Adipocyte (in vitro differentiated cells): ENCODE results near the gene KRT7.

Source experiments
- DNase-seq: peaks from one replicate; pipeline ENCODE4 v3.0.0-alpha.2; 2015; ENCODE audit warnings: low read depth
- H3K27me3 ChIP-seq: replicated peaks from 2 replicates; pipeline ENCODE4 v1.7.0; 2013; ENCODE audit warnings: mild to moderate bottlenecking, low read length, moderate library complexity; ENCODE audit not compliant: control insufficient read depth, insufficient read depth
- H3K36me3 ChIP-seq: 2 replicates; pipeline ENCODE4 v1.7.0; 2013; ENCODE audit warnings: low read length, mild to moderate bottlenecking, moderate library complexity; ENCODE audit not compliant: control insufficient read depth, insufficient read depth, severe bottlenecking
- H3K4me1 ChIP-seq: 2 replicates; pipeline ENCODE4 v1.7.0; 2013; ENCODE audit warnings: mild to moderate bottlenecking, low read length, moderate library complexity; ENCODE audit not compliant: control insufficient read depth, insufficient read depth
- H3K4me3 ChIP-seq: 2 replicates; pipeline ENCODE4 v1.7.0; 2013; ENCODE audit warnings: mild to moderate bottlenecking, low read length, moderate library complexity
- H3K9ac ChIP-seq: 2 replicates; pipeline ENCODE4 v1.7.0; 2013; ENCODE audit warnings: mild to moderate bottlenecking, low read length, moderate library complexity
- H3K9me3 ChIP-seq: 2 replicates; pipeline ENCODE4 v1.7.0; 2013; ENCODE audit warnings: mild to moderate bottlenecking, low read length, moderate library complexity; ENCODE audit not compliant: control insufficient read depth

KRT7 gene

DNA sequence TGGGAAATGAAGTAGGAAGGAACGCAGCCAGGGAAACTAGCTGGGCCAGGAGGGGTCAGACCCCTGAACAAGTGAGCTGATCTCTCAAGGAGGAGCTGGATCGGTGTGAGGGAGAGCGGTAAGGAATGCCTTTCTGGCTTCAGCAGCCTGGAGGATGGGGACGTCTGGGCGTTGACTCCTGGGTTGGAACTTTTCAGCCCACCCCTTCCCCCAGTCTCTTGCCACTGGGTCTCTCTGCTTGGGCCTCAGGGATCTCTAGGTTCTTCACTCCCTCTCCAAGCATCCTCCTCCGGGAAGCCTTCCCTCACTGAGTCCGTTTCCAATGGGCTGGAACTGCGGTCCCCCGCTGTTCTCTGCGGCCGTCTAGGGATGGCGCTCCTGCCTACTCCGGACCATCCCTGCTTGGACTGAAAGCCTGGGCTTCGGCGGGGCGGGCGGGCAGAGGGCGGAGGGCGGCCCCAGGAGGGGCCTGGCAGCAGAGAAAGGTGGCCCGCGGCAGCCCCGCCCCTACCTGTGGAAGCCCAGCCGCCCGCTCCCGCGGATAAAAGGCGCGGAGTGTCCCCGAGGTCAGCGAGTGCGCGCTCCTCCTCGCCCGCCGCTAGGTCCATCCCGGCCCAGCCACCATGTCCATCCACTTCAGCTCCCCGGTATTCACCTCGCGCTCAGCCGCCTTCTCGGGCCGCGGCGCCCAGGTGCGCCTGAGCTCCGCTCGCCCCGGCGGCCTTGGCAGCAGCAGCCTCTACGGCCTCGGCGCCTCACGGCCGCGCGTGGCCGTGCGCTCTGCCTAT lies at the start of gene KRT7:
Gene KRT7, plus strand, starts transcription at position 570 of the 788 bp plus-strand sequence. Its CDS starts 54 bp downstream, at position 624.
- Histone ChIP-seq H3K4me3 (peak within 1 kb of the TSS; percentile 55), H3K4me1 (peaks cover 65% of the 10 kb centered on the region), H3K9me3 (no peaks in the 10 kb centered on the region), H3K36me3 (peaks cover 4% of the 10 kb centered on the region), H3K27me3 (no peaks in the 10 kb centered on the region), H3K9ac (peak within 1 kb of the TSS; percentile 75)
- DNase-seq = no peak

GRCh38 chr12:52183544-52183910 lies 49.5 kb upstream of the KRT7 start:
- peaks cover 26% of the 10 kb centered on the region for H3K4me1 ChIP-seq
- H3K36me3 ChIP-seq = no peaks in the 10 kb centered on the region
- H3K4me3 ChIP-seq = no peak overlapping the region
- H3K9me3 ChIP-seq = no peaks in the 10 kb centered on the region
- no peaks in the 10 kb centered on the region for H3K27me3 ChIP-seq
- DNase-seq = no peak
- H3K9ac ChIP-seq = no peak overlapping the region

DNA sequence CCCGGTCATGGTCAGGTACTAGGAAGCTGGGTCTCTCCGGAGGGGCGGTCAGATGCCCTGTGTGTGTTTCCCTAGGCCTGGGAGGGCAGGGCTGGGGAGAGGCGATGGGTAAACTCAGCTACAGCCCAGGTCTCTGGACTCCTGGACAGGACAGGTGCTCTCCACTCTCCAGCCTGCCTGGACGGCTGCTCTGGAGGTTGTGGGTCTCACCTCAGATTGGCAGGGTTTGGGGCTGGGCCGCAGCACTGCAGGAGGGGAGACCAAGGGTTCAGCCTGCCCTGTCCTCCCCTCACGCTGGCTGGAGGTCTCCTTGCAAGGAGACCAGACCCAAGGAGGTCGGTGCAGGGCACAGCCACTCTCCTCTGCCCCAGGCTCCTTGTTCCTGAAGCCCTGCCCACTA lies 49.1 kb upstream of the KRT7 start:
- Histone ChIP-seq H3K4me3 (no peak overlapping the region), H3K9ac (no peak overlapping the region), H3K4me1 (peaks cover 22% of the 10 kb centered on the region), H3K9me3 (no peaks in the 10 kb centered on the region), H3K27me3 (no peaks in the 10 kb centered on the region), H3K36me3 (no peaks in the 10 kb centered on the region)
- DNase-seq = no peak

DNA sequence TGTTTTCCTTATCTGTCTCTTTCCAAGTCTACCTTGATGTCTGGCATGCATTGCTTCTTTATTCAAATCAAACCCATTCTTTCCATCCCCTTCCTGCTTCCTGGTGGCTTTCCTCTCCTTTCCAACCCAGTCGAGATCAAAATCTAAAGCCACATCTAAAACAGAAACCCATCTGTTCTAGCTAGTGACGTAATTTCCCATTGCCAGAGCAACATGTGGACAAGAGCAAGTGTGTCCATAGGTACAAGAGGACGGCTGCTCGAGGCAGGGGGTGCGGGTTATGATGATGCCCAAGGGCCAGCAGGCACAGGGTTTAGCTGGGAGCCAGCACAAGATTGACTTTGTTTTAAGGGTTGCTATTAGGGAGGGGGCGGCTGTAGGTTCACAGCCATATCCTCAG lies 48.2 kb upstream of the KRT7 start:
- no peaks in the 10 kb centered on the region for H3K27me3 ChIP-seq
- no peaks in the 10 kb centered on the region for H3K9me3 ChIP-seq
- no peaks in the 10 kb centered on the region for H3K36me3 ChIP-seq
- no peak overlapping the region for H3K9ac ChIP-seq
- DNase-seq = no peak
- H3K4me1 ChIP-seq = peaks cover 26% of the 10 kb centered on the region
- H3K4me3 ChIP-seq = no peak overlapping the region

- Histone ChIP-seq H3K9me3 (no peaks in the 10 kb centered on the region), H3K27me3 (no peaks in the 10 kb centered on the region), H3K36me3 (no peaks in the 10 kb centered on the region), H3K4me3 (no peak overlapping the region), H3K4me1 (peaks cover 33% of the 10 kb centered on the region), H3K9ac (peak overlapping the region; percentile 51)
- DNase-seq = no peak
Observed at GRCh38 chr12:52185400-52185967, 47.6 kb upstream of the KRT7 start.

- peak overlapping the region; percentile 51 for H3K9ac ChIP-seq
- H3K4me3 ChIP-seq = no peak overlapping the region
- DNase-seq = peak; percentile 73
- H3K27me3 ChIP-seq = no peaks in the 10 kb centered on the region
- H3K36me3 ChIP-seq = no peaks in the 10 kb centered on the region
- peaks cover 39% of the 10 kb centered on the region for H3K4me1 ChIP-seq
- no peaks in the 10 kb centered on the region for H3K9me3 ChIP-seq
Observed at GRCh38 chr12:52186118-52186840, 46.8 kb upstream of the KRT7 start.

- Histone ChIP-seq H3K9me3 (no peaks in the 10 kb centered on the region), H3K4me3 (no peak overlapping the region), H3K36me3 (no peaks in the 10 kb centered on the region), H3K4me1 (peaks cover 44% of the 10 kb centered on the region), H3K27me3 (no peaks in the 10 kb centered on the region), H3K9ac (peak overlapping the region; percentile 51)
- no peak for DNase-seq
Observed at GRCh38 chr12:52187206-52187605, 45.8 kb upstream of the KRT7 start.

DNA sequence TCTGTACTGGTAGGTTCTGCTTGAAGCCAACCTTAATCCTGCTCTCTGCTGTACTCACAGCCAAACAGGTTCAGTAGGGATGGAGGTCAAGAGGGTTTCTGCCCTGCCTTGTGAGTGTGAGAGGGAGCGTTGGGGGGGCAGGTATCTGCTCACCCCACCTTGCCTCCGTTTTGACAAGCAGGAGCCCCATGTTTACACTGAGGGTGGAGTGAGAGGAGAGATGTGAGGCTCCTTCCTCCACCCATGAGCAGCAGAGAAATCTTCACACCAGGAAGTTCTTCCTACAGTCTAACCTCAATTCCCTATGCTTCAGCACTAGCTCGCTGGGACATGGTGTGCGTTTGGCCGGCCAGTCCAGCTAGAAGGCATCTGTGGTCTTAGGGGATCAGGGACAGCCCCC lies 45.4 kb upstream of the KRT7 start:
- H3K4me1 ChIP-seq = peaks cover 48% of the 10 kb centered on the region
- no peaks in the 10 kb centered on the region for H3K36me3 ChIP-seq
- DNase-seq = no peak

DNA sequence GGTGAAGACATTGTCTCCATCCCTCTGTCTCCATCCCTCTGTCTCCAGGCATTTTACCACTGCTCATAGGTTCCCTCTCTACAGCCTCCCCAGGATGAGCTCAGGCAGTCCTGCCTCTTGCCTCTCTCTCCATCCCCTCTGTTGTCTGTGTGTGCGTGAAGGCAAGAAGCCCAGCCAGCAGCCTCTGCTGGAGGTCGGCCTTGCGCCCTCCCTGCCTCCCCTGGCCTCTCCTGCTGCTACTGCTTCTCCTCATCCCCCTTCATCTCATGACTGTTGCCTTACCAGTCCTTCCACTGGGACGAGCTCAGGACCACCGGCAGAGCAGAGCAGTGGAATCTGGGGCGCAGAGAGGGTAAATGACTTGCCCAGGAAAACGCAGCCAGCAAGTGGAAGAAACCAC lies 44.4 kb upstream of the KRT7 start:
- DNase-seq = no peak
- no peak overlapping the region for H3K4me3 ChIP-seq
- no peaks in the 10 kb centered on the region for H3K27me3 ChIP-seq
- no peaks in the 10 kb centered on the region for H3K36me3 ChIP-seq
- peaks cover 57% of the 10 kb centered on the region for H3K4me1 ChIP-seq
- H3K9me3 ChIP-seq = no peaks in the 10 kb centered on the region
- H3K9ac ChIP-seq = peak overlapping the region; percentile 15

More for the DNA sequence above, 45.4 kb upstream of the KRT7 start:
- Histone ChIP-seq H3K9ac (no peak overlapping the region), H3K27me3 (no peaks in the 10 kb centered on the region), H3K4me3 (no peak overlapping the region), H3K9me3 (no peaks in the 10 kb centered on the region)

DNA sequence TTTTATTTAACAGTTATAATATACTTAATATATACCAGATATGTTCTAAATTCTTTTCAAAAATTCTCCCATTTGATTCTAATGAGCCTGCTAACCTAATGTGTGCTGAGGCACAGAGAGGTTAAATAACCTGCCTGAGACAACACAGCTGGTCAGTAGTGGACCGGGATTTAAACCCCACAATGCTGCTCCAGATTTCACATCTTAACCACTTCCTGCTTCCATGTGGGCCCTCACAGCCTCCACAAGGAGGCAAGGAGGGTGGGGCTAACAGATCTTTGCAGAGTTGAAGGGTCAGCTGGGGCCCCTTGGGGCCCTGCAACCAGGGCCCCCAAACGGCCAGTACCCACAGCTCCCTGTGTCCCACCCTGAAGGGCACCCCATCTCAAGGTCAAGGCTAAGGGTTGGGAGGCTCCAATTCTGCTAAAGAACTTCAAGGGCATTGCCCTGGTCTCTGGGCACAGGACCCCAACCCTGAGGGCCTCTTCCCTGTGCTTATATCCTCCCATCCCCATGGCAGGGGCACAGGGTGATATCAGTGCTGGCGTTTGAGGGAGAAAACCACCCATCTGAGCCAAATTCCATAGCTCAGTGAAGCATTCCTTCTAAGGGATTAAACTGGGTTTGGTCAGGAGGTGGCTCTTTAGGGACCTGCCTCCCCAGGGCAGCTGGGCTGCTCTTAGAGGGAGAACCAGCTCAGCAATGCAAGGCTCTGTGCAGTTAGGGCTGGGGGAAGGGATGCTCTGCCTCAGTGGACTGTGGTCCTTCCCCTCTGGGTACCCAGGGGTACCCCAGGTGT lies 43.5 kb upstream of the KRT7 start:
- no peaks in the 10 kb centered on the region for H3K36me3 ChIP-seq
- peak; percentile 59 for DNase-seq
- peaks cover 66% of the 10 kb centered on the region for H3K4me1 ChIP-seq
- H3K4me3 ChIP-seq = no peak overlapping the region
- H3K27me3 ChIP-seq = no peaks in the 10 kb centered on the region
- H3K9me3 ChIP-seq = no peaks in the 10 kb centered on the region
- peak overlapping the region; percentile 16 for H3K9ac ChIP-seq
